Stomach smooth muscle (tissue), 2 donors: ENCODE measurements around the gene SNRNP70.
"Not testable (repeated sequence)": the region's sequence is repeated elsewhere in the genome, so short reads cannot be mapped to it uniquely, and the experiment has no call there.

ENCODE experiments used
- H3K27ac ChIP-seq: one replicate; pipeline ENCODE4 v1.7.0; 2013; ENCODE audit warnings: mild to moderate bottlenecking, low read length, inconsistent platforms
- H3K27me3 ChIP-seq, 2 donors: one replicate each; pipeline ENCODE4 v1.7.0; 2013; ENCODE audit warnings: low read length in 2 of 2; ENCODE audit not compliant: insufficient read depth in 2 of 2, control insufficient read depth in 1 of 2
- H3K36me3 ChIP-seq, 2 donors: one replicate each; pipeline ENCODE4 v1.7.0; 2013; ENCODE audit warnings: low read length in 2 of 2; ENCODE audit not compliant: control insufficient read depth in 2 of 2, insufficient read depth in 2 of 2
- H3K4me1 ChIP-seq: one replicate; pipeline ENCODE4 v1.7.0; 2013; ENCODE audit warnings: low read length; ENCODE audit not compliant: control insufficient read depth, insufficient read depth
- H3K4me3 ChIP-seq, 2 donors: one replicate each; pipeline ENCODE4 v1.7.0; 2013; ENCODE audit warnings: low read length in 2 of 2
- H3K9ac ChIP-seq, 2 donors: one replicate each; pipeline ENCODE4 v1.7.0; 2013; ENCODE audit warnings: low read length in 2 of 2, mild to moderate bottlenecking in 1 of 2
- H3K9me3 ChIP-seq, 2 donors: one replicate each; pipeline ENCODE4 v1.7.0; 2013; ENCODE audit warnings: low read length in 2 of 2; ENCODE audit not compliant: control insufficient read depth in 2 of 2
- donor health status: healthy.
- donor health status: Pancreatic carcinoma.

Gene SNRNP70

GRCh38 chr19:49064768-49065611, 20.3 kb upstream of the SNRNP70 start, which contains the start of gene NTF4:
Gene NTF4 (minus strand): TSS chr19:49064818. CDS start chr19:49061997, 2,821 bp downstream.
- no peaks in the 10 kb centered on the region for H3K36me3 ChIP-seq
- H3K27ac ChIP-seq = no peak within 1 kb of the TSS
- no peak within 1 kb of the TSS for H3K4me3 ChIP-seq
- no peaks in the 10 kb centered on the region for H3K9me3 ChIP-seq
- peaks cover 38 to 49% of the 10 kb centered on the region in 2 donors for H3K27me3 ChIP-seq
- no peak within 1 kb of the TSS for H3K9ac ChIP-seq
- no peaks in the 10 kb centered on the region for H3K4me1 ChIP-seq

GRCh38 chr19:49065905-49066512, 19.2 kb upstream of the SNRNP70 start:
- Histone ChIP-seq H3K27ac (no peak overlapping the region), H3K9ac (no peak overlapping the region), H3K36me3 (no peaks in the 10 kb centered on the region), H3K27me3 (peaks cover 44 to 56% of the 10 kb centered on the region in 2 donors), H3K4me3 (no peak overlapping the region), H3K4me1 (no peaks in the 10 kb centered on the region), H3K9me3 (no peaks in the 10 kb centered on the region)

GRCh38 chr19:49067554-49067953, 17.7 kb upstream of the SNRNP70 start:
- Histone ChIP-seq H3K4me1 (no peaks in the 10 kb centered on the region), H3K27me3 (peaks cover 42 to 59% of the 10 kb centered on the region in 2 donors), H3K4me3 (no peak overlapping the region), H3K9ac (no peak overlapping the region), H3K36me3 (no peaks in the 10 kb centered on the region), H3K9me3 (no peaks in the 10 kb centered on the region), H3K27ac (no peak overlapping the region)

- Histone ChIP-seq H3K4me1 (no peaks in the 10 kb centered on the region), H3K9me3 (no peaks in the 10 kb centered on the region), H3K27me3 (peaks cover 50 to 71% of the 10 kb centered on the region in 2 donors), H3K27ac (no peak overlapping the region), H3K4me3 (no peak overlapping the region), H3K36me3 (no peaks in the 10 kb centered on the region), H3K9ac (no peak overlapping the region)
Observed at GRCh38 chr19:49069026-49069425, 16.2 kb upstream of the SNRNP70 start.

- H3K27ac ChIP-seq = no peak overlapping the region
- H3K27me3 ChIP-seq = peaks cover 44 to 58% of the 10 kb centered on the region in 2 donors
- H3K36me3 ChIP-seq = no peaks in the 10 kb centered on the region
- H3K4me1 ChIP-seq = peaks cover 3% of the 10 kb centered on the region
- no peaks in the 10 kb centered on the region for H3K9me3 ChIP-seq
- no peak overlapping the region for H3K4me3 ChIP-seq
- no peak overlapping the region for H3K9ac ChIP-seq
Observed at GRCh38 chr19:49070416-49070815, 14.8 kb upstream of the SNRNP70 start.

GRCh38 chr19:49071860-49072547, 13.2 kb upstream of the SNRNP70 start:
- Histone ChIP-seq H3K36me3 (no peaks in the 10 kb centered on the region), H3K9me3 (no peaks in the 10 kb centered on the region), H3K4me1 (peaks cover 3% of the 10 kb centered on the region), H3K27ac (no peak overlapping the region), H3K27me3 (peaks cover 37 to 50% of the 10 kb centered on the region in 2 donors), H3K9ac (no peak overlapping the region), H3K4me3 (no peak overlapping the region)

- Histone ChIP-seq H3K4me1 (peaks cover 3% of the 10 kb centered on the region), H3K9ac (no peak overlapping the region), H3K36me3 (no peaks in the 10 kb centered on the region), H3K27me3 (peaks cover 30 to 44% of the 10 kb centered on the region in 2 donors), H3K4me3 (no peak overlapping the region), H3K9me3 (no peaks in the 10 kb centered on the region), H3K27ac (no peak overlapping the region)
Observed at GRCh38 chr19:49073514-49074378, 11.5 kb upstream of the SNRNP70 start.

GRCh38 chr19:49074869-49075268, 10.4 kb upstream of the SNRNP70 start:
- H3K36me3 ChIP-seq, H3K4me3 ChIP-seq, H3K4me1 ChIP-seq, H3K27ac ChIP-seq, H3K9me3 ChIP-seq, H3K9ac ChIP-seq: not testable (repeated sequence)
- H3K27me3 ChIP-seq = peaks cover 23 to 36% of the 10 kb centered on the region in 2 donors

- Histone ChIP-seq H3K4me3 (no peak overlapping the region), H3K9ac (no peak overlapping the region), H3K27me3 (no peaks in the 10 kb centered on the region), H3K9me3 (no peaks in the 10 kb centered on the region), H3K36me3 (no peaks in the 10 kb centered on the region), H3K4me1 (peaks cover 5% of the 10 kb centered on the region), H3K27ac (no peak overlapping the region)
Observed at GRCh38 chr19:49080392-49080791, 4.9 kb upstream of the SNRNP70 start.

GRCh38 chr19:49081273-49081672, 4.0 kb upstream of the SNRNP70 start:
- no peaks in the 10 kb centered on the region for H3K36me3 ChIP-seq
- peaks cover 9% of the 10 kb centered on the region for H3K4me1 ChIP-seq
- no peaks in the 10 kb centered on the region for H3K27me3 ChIP-seq
- H3K27ac ChIP-seq = no peak overlapping the region
- H3K4me3 ChIP-seq = no peak overlapping the region
- no peak overlapping the region for H3K9ac ChIP-seq
- no peaks in the 10 kb centered on the region for H3K9me3 ChIP-seq
